Measurements from ENCODE around the gene SSTR4. TPM values are rescaled to one million over a fixed set of nuclear protein-coding genes. Genes with fewer than 3 reads are reported as not detected.

SSTR4 gene
- total and polyA plus RNA-seq, 9 of the 15 experiments (the other 6 are each of a cell fraction or from before 2014, with no cell fraction given), result not detected

- TF ChIP-seq BMI1 (IDR thresholded peaks at IDR 0.05; ENCODE audit: low read length), result no peak
Observed at GRCh38 chr20:23039885-23040508, 4.9 kb downstream of the SSTR4 start (continued).

- Histone ChIP-seq H2AFZ (ENCODE audit: low read depth, low read length) (no peak overlapping the region), H4K20me1 (replicated peaks; ENCODE audit: control insufficient read depth, insufficient read depth, low read length) (no peaks in the 10 kb centered on the region), H3K36me3 (ENCODE audit: control insufficient read depth, insufficient read depth, low read length) (no peaks in the 10 kb centered on the region), H3K4me1 (replicated peaks in 1 of 2; ENCODE audit: control insufficient read depth in 2 of 2, insufficient read depth in 2 of 2, low read length in 2 of 2) (peaks cover 2 to 6% of the 10 kb centered on the region in 2 experiments; a peak in 3 of 5 replicates), H3K9me3 (replicated peaks; ENCODE audit: control insufficient read depth, insufficient read depth, low read depth, low read length) (no peaks in the 10 kb centered on the region), H3K9me1 (ENCODE audit: control insufficient read depth, insufficient read depth, low read length) (no peaks in the 10 kb centered on the region), H3K9ac (ENCODE audit: insufficient read depth in 1 of 2, low read depth in 2 of 2, low read length in 2 of 2) (no peak overlapping the region), H3K4me3 (no peak overlapping the region), H3K4me2 (ENCODE audit: insufficient read depth, low read length) (no peak overlapping the region), H3K79me2 (ENCODE audit: control insufficient read depth, insufficient read depth, low read length) (no peaks in the 10 kb centered on the region), H3K27ac (ENCODE audit: extremely low read depth, low read depth, low read length) (no peak overlapping the region), H3K27me3 (ENCODE audit: control insufficient read depth in 2 of 2, insufficient read depth in 2 of 2, low read length in 2 of 2) (peaks cover 4 to 30% of the 10 kb centered on the region in 2 experiments; a peak in 3 of 5 replicates)
- ATAC-seq (no peak), DNase-seq (ENCODE audit: extremely low read depth in 1 of 4, low spot score in 3 of 4) (no peak), FAIRE-seq (no peak)
- in situ Hi-C loops (cut with MboI) (no loop called here), intact Hi-C loops (cut with micrococcal nuclease) (no loop called here)
- BruUV-seq (replicated peaks), result no TSS peak
- TF ChIP-seq ZBTB8A (IDR thresholded peaks at IDR 0.05; ENCODE audit: partially characterized antibody) (no peak), NFE2L1 (tag; IDR thresholded peaks at IDR 0.05; ENCODE audit: borderline replicate concordance, low read depth) (no peak), HCFC1 (IDR thresholded peaks at IDR 0.05; ENCODE audit: low read depth, low read length) (no peak), ZNF407 (IDR thresholded peaks at IDR 0.05; ENCODE audit: low read depth) (no peak), ZNF766 (CRISPR knock-in tag; conservative IDR thresholded peaks at IDR 0.05) (no peak), USF1 (CRISPR knock-in tag; IDR thresholded peaks at IDR 0.05) (no peak), TBL1XR1 (IDR thresholded peaks at IDR 0.05; ENCODE audit: low read length in 2 of 2) (no peak), GMEB1 (CRISPR knock-in tag; IDR thresholded peaks at IDR 0.05) (no peak), MTA3 (IDR thresholded peaks at IDR 0.05; ENCODE audit: borderline replicate concordance) (no peak)
- CTCF ChIA-PET (ENCODE audit: low intra/inter-chr PET ratio), result interaction anchor here (0.6 kb wide), 1 partner anchor 192 kb away, joined by 4 read pairs; no protein-coding TSS in a partner anchor
- 30% methylated on average over 3 of the region's 3 CpGs for WGBS (ENCODE audit: insufficient coverage, low coverage, missing lambda C conversion rate)
- POLR2A ChIA-PET, result interaction anchor here (1.1 kb wide), 1 partner anchor 158 kb away, joined by 4 read pairs; no protein-coding TSS in a partner anchor
Observed at GRCh38 chr20:23042270-23042669, 7.2 kb downstream of the SSTR4 start.
